Fibroblast of lung (primary cell): ENCODE data around the gene PRSS33.

Experiments used
- CTCF ChIP-seq, 2 donors: IDR thresholded peaks in 1 of 2; conservative IDR thresholded peaks in 1 of 2; 1 replicate in 1 of 2; 2 replicates in 1 of 2; pipeline ENCODE4 v1.5.1; 2011 to 2012; ENCODE audit warnings: low read length in 2 of 2, control low read depth in 1 of 2, inconsistent platforms in 1 of 2, low read depth in 1 of 2, mild to moderate bottlenecking in 1 of 2
- EZH2 ChIP-seq: IDR thresholded peaks from 2 replicates; pipeline ENCODE4 v1.5.1; 2012; ENCODE audit warnings: low read length, control low read depth, mild to moderate bottlenecking; ENCODE audit errors: missing control alignments

- no peak for TF ChIP-seq CTCF (conservative IDR thresholded peaks at IDR 0.05 in 1 of 2, IDR thresholded peaks at IDR 0.05 in 1 of 2; ENCODE audit: low read depth in 1 of 2, low read length in 2 of 2)
- TF ChIP-seq EZH2: no peak
Measured at GRCh38 chr16:2782583-2783351, 4.6 kb downstream of the PRSS33 start.
